Astrocyte (in vitro differentiated cells and primary cell): ENCODE measurements around the gene SDHD. TPM values are rescaled to one million over a fixed set of nuclear protein-coding genes. Genes with fewer than 3 reads are reported as not detected.
A peak's percentile ranks its signal among the peaks of the same experiment; 100 is the strongest.
"Not testable (repeated sequence)": the region's sequence is repeated elsewhere in the genome, so short reads cannot be mapped to it uniquely, and the experiment has no call there.

ENCODE experiments used
- DNase-seq: peaks from one replicate; pipeline ENCODE4 v3.0.0-alpha.2; 2010; ENCODE audit warnings: low read depth
- FAIRE-seq: peaks from 2 replicates; lab custom pipeline; 2011; peaks lifted over from hg19 to GRCh38; lab: Jason Lieb, UNC
- H2AFZ ChIP-seq: 2 replicates; pipeline ENCODE4 v1.6.0; 2012; ENCODE audit warnings: low read depth, low read length, inconsistent platforms
- H3K27ac ChIP-seq: 2 replicates; pipeline ENCODE4 v1.5.1; 2011; ENCODE audit warnings: low read depth, low read length, inconsistent platforms
- H3K27me3 ChIP-seq: 2 replicates; pipeline ENCODE4 v1.6.0; 2011; ENCODE audit warnings: low read length, inconsistent platforms; ENCODE audit not compliant: insufficient read depth
- H3K36me3 ChIP-seq: 2 replicates; pipeline ENCODE4 v1.5.1; 2011; ENCODE audit warnings: low read length, inconsistent platforms; ENCODE audit not compliant: insufficient read depth
- H3K4me1 ChIP-seq: 2 replicates; pipeline ENCODE4 v1.5.1; 2011; ENCODE audit warnings: low read length, inconsistent platforms; ENCODE audit not compliant: insufficient read depth
- H3K4me2 ChIP-seq: 2 replicates; pipeline ENCODE4 v1.6.0; 2012; ENCODE audit warnings: low read length, inconsistent platforms
- H3K4me3 ChIP-seq: 2 replicates; pipeline ENCODE4 v1.5.1; 2011; ENCODE audit warnings: low read depth, mild to moderate bottlenecking, low read length, inconsistent platforms; ENCODE audit not compliant: insufficient read depth
- H3K79me2 ChIP-seq: 2 replicates; pipeline ENCODE4 v1.6.0; 2012; ENCODE audit warnings: mild to moderate bottlenecking, low read length, inconsistent platforms; ENCODE audit not compliant: insufficient read depth
- H3K9ac ChIP-seq: 2 replicates; pipeline ENCODE4 v1.6.0; 2012; ENCODE audit warnings: mild to moderate bottlenecking, low read length, inconsistent platforms
- H3K9me3 ChIP-seq: 2 replicates; pipeline ENCODE4 v1.5.1; 2012; ENCODE audit warnings: low read depth, mild to moderate bottlenecking, low read length, inconsistent platforms; ENCODE audit not compliant: insufficient read depth
- H4K20me1 ChIP-seq: 2 replicates; pipeline ENCODE4 v1.6.0; 2012; ENCODE audit warnings: low read length, inconsistent platforms; ENCODE audit not compliant: insufficient read depth
- H3K27ac Mint-ChIP-seq: one replicate; pipeline ENCODE4 v1.8.0; 2021; ENCODE audit warnings: mild to moderate bottlenecking, mixed read lengths; ENCODE audit not compliant: unreplicated experiment
- H3K27me3 Mint-ChIP-seq: one replicate; pipeline ENCODE4 v1.8.0; 2021; ENCODE audit warnings: low read depth, mixed read lengths; ENCODE audit not compliant: unreplicated experiment
- H3K36me3 Mint-ChIP-seq: one replicate; pipeline ENCODE4 v1.8.0; 2021; ENCODE audit warnings: low read depth, mixed read lengths; ENCODE audit not compliant: unreplicated experiment
- H3K4me1 Mint-ChIP-seq: one replicate; pipeline ENCODE4 v1.8.0; 2021; ENCODE audit warnings: low read depth, mixed read lengths; ENCODE audit not compliant: unreplicated experiment
- H3K4me3 Mint-ChIP-seq: one replicate; pipeline ENCODE4 v1.8.0; 2021; ENCODE audit warnings: mild to moderate bottlenecking, moderate library complexity, mixed read lengths; ENCODE audit not compliant: unreplicated experiment
- H3K9me3 Mint-ChIP-seq: one replicate; pipeline ENCODE4 v1.8.0; 2021; ENCODE audit warnings: mild to moderate bottlenecking, mixed read lengths; ENCODE audit not compliant: unreplicated experiment
- CTCF ChIP-seq: IDR thresholded peaks from 2 replicates; pipeline ENCODE4 v1.5.1; 2011; ENCODE audit warnings: low read depth, mild to moderate bottlenecking, inconsistent platforms, low read length, moderate library complexity; ENCODE audit not compliant: insufficient read depth
- EZH2 ChIP-seq: IDR thresholded peaks from 2 replicates; pipeline ENCODE4 v1.6.1; 2012; ENCODE audit warnings: mild to moderate bottlenecking, low read length, inconsistent platforms; ENCODE audit not compliant: insufficient read depth
- total RNA-seq: library from RNA; stranded (reverse); gene quantifications from 2 replicates; pipeline ENCODE4 v1.2.1, GENCODE V29; 2021

Gene SDHD
- total RNA-seq, 1 donor from 2014 or later, result 46.5 TPM

DNA sequence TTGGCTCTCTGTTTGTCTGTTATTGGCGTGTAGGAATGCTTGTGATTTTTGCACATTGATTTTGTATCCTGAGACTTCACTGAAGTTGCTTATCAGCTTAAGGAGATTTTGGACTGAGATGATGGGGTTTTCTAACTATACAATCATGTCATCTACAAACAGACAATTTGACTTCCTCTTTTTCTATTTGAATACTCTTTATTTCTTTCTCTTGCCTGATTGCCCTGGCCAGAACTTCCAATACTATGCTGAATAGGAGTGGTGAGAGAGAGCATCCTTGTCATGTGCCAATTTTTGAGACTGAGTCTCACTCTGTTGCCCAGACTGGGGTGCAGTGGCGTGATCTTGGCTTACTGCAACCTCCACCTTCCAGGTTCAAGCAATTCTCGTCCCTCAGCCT, 38.4 kb upstream of the SDHD start:
- H3K9me3 ChIP-seq, H3K9ac ChIP-seq, H3K4me1 Mint-ChIP-seq, H3K9me3 Mint-ChIP-seq, H3K27me3 ChIP-seq, H3K27ac Mint-ChIP-seq, H3K79me2 ChIP-seq, H3K27ac ChIP-seq, FAIRE-seq, H3K4me3 ChIP-seq, H3K4me1 ChIP-seq, H2AFZ ChIP-seq, DNase-seq, H3K4me2 ChIP-seq, H4K20me1 ChIP-seq, H3K27me3 Mint-ChIP-seq: not testable (repeated sequence)
- Mint-ChIP-seq H3K4me3 (peak overlapping the region; percentile 21), H3K36me3 (peaks cover 27% of the 10 kb centered on the region)
- peaks cover 22% of the 10 kb centered on the region for H3K36me3 ChIP-seq

DNA sequence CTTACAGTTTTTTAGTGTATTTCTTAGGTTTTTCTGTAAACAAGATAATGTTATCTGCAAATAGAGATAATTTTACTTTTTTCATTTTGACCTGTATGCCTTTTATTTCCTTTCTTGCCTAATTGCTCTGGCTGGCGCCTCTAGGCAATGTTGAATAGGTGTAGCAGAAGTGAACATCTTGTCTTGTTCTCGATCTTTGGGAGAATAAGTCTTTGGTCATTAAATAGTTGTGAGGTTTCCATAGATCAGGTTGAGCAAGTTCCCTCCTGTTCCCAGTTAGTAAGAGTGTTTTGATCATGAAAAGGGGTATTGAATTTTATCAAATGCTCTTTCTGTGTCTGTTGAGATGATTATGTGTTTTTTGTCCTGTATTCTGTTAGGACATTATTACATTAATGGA, 36.9 kb upstream of the SDHD start:
- no peaks in the 10 kb centered on the region for H3K27me3 ChIP-seq
- H4K20me1 ChIP-seq, result no peaks in the 10 kb centered on the region
- Mint-ChIP-seq H3K4me3 (no peak overlapping the region), H3K9me3 (peaks cover 7% of the 10 kb centered on the region), H3K27me3 (no peaks in the 10 kb centered on the region), H3K36me3 (peaks cover 28% of the 10 kb centered on the region), H3K27ac (no peak overlapping the region), H3K4me1 (peaks cover 3% of the 10 kb centered on the region)
- H2AFZ ChIP-seq, result no peak overlapping the region
- no peak overlapping the region for H3K27ac ChIP-seq
- no peak overlapping the region for H3K4me2 ChIP-seq
- no peak for FAIRE-seq
- TF ChIP-seq CTCF (no peak), EZH2 (no peak)
- no peaks in the 10 kb centered on the region for H3K9me3 ChIP-seq
- peaks cover 3% of the 10 kb centered on the region for H3K4me1 ChIP-seq
- no peak overlapping the region for H3K9ac ChIP-seq
- DNase-seq, result no peak
- H3K79me2 ChIP-seq, result peaks cover 3% of the 10 kb centered on the region
- H3K4me3 ChIP-seq, result no peak overlapping the region
- H3K36me3 ChIP-seq, result peaks cover 28% of the 10 kb centered on the region

DNA sequence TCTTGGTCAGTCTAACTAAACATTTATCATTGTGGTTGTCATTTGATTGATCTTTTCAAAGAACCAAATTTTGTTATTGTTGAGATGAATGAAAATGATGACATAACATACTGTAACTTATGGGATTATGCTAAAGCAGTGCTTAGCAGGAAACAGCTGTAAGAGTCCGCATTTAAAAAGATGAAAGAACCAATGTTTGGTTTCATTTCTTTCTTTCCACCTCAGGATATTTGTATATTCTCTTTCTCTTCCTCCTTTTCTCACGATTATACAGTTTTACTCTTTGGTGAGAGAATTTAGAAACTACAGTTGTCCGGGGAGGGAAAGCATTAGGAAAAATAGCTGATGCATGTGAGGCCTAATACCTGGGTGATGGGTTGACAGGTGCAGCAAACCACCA, 36.0 kb upstream of the SDHD start:
- peaks cover 27% of the 10 kb centered on the region for H3K36me3 Mint-ChIP-seq

More for the DNA sequence above, 36.0 kb upstream of the SDHD start:
- Histone ChIP-seq H3K4me1 (peaks cover 3% of the 10 kb centered on the region), H3K79me2 (peaks cover 3% of the 10 kb centered on the region), H3K4me3 (no peak overlapping the region), H3K9me3 (no peaks in the 10 kb centered on the region), H3K9ac (no peak overlapping the region), H3K4me2 (no peak overlapping the region), H3K36me3 (peaks cover 25% of the 10 kb centered on the region), H3K27ac (no peak overlapping the region), H3K27me3 (no peaks in the 10 kb centered on the region), H2AFZ (no peak overlapping the region), H4K20me1 (no peaks in the 10 kb centered on the region)
- H3K27me3 Mint-ChIP-seq, result no peaks in the 10 kb centered on the region
- no peak for TF ChIP-seq EZH2
- TF ChIP-seq CTCF, result no peak
- H3K4me1 Mint-ChIP-seq, result peaks cover 3% of the 10 kb centered on the region
- no peak for DNase-seq
- H3K4me3 Mint-ChIP-seq, result no peak overlapping the region
- peaks cover 7% of the 10 kb centered on the region for H3K9me3 Mint-ChIP-seq
- H3K27ac Mint-ChIP-seq, result no peak overlapping the region
- FAIRE-seq, result peak; percentile 49
